ENCODE results near the gene CRTAP. TPM values are rescaled to one million over a fixed set of nuclear protein-coding genes. Genes with fewer than 3 reads are reported as not detected.

The CRTAP gene
- total and polyA plus RNA-seq, 2 of the 13 experiments (the other 11 are each of a cell fraction or from before 2014, with no cell fraction given), result 54.2 to 119 TPM

DNA sequence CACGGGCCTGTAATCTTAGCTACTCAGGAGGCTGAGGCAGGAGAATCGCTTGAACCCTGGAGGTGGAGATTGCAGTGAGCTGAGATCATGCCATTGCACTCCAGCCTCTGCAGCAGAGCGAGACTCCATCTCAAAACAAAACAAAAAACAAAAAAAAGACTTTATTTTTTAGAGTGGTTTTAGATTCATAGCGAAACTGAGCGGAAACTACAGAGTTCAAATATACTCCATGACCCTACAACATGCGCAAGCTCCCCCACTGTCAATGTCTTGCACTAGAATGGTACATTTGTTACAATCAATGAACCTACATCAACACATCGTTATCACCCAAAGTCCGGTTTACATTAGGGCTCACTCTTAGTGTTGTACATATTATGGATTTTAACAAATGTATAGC is 2.2 kb upstream of the CRTAP start (continued):
- TF ChIP-seq, protein P1, sequence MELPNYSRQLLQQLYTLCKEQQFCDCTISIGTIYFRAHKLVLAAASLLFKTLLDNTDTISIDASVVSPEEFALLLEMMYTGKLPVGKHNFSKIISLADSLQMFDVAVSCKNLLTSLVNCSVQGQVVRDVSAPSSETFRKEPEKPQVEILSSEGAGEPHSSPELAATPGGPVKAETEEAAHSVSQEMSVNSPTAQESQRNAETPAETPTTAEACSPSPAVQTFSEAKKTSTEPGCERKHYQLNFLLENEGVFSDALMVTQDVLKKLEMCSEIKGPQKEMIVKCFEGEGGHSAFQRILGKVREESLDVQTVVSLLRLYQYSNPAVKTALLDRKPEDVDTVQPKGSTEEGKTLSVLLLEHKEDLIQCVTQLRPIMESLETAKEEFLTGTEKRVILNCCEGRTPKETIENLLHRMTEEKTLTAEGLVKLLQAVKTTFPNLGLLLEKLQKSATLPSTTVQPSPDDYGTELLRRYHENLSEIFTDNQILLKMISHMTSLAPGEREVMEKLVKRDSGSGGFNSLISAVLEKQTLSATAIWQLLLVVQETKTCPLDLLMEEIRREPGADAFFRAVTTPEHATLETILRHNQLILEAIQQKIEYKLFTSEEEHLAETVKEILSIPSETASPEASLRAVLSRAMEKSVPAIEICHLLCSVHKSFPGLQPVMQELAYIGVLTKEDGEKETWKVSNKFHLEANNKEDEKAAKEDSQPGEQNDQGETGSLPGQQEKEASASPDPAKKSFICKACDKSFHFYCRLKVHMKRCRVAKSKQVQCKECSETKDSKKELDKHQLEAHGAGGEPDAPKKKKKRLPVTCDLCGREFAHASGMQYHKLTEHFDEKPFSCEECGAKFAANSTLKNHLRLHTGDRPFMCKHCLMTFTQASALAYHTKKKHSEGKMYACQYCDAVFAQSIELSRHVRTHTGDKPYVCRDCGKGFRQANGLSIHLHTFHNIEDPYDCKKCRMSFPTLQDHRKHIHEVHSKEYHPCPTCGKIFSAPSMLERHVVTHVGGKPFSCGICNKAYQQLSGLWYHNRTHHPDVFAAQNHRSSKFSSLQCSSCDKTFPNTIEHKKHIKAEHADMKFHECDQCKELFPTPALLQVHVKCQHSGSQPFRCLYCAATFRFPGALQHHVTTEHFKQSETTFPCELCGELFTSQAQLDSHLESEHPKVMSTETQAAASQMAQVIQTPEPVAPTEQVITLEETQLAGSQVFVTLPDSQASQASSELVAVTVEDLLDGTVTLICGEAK (IDR thresholded peaks at IDR 0.05), result no peak
- TF ChIP-seq, protein P1 (CRISPR knock-in tag; IDR thresholded peaks at IDR 0.05), result no peak

DNA sequence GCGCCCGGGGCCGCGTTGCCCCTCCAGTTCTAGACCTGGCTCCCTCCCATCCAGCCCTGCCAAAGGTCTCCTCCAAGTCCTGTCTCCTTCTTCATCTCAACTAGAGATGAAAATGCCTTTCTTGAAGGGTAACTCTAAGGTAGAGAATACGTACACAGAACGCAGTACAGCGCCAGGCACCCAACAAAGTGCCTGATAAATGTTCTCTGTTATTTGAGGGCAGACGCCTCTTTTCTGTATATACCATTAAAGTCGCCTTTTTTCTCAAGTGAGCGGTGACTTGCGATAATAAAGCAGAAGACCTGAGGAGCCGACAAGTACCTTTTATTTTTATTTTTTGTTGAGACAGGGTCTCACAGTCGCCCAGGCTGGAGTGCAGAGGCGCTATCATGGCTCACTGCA is 809 bp downstream of the CRTAP start:
- in situ Hi-C loops (cut with HindIII; ENCODE audit: extremely low pct_ligation_motif_present, low pct_unique_long_range_greater_than_20kb) (no loop called here), intact Hi-C loops (cut with micrococcal nuclease; ENCODE audit: unreplicated experiment) (loop anchor here (2.0 kb wide), 1 partner anchor 18 kb away; the partner anchor contains the start of genes GLB1 and TMPPE)
- H3K9me3 ChIP-seq (ENCODE audit: low read length), result no peaks in the 10 kb centered on the region
- BruUV-seq (replicated peaks), result no TSS peak
- DNase-seq (ENCODE audit: low spot score) (no peak), FAIRE-seq (no peak), ATAC-seq (no peak)
- peak overlapping the region; percentile 92; the same call in 1 of the 2 replicates for H3K9ac ChIP-seq (ENCODE audit: insufficient read depth, low read depth, low read length)
- H3K27ac ChIP-seq (ENCODE audit: extremely low read length, insufficient read depth, low read length), result peak overlapping the region; percentile 93
- peaks cover 2% of the 10 kb centered on the region for H3K79me2 ChIP-seq (ENCODE audit: insufficient read depth, low read length)
- 64% methylated on average over 14 of the region's 14 CpGs for WGBS (ENCODE audit: low lambda C conversion rate)
- H4K20me1 ChIP-seq (ENCODE audit: insufficient read depth, low read length), result no peaks in the 10 kb centered on the region
- H3K27me3 ChIP-seq (ENCODE audit: control insufficient read depth in 1 of 2, insufficient read depth in 2 of 2, low read length in 2 of 2), result no peaks in the 10 kb centered on the region; a peak in 2 of 5 replicates
- H3K4me2 ChIP-seq (ENCODE audit: low read depth, low read length), result peak overlapping the region; percentile 90
- H3K36me3 ChIP-seq (replicated peaks in 1 of 2; ENCODE audit: control insufficient read depth in 1 of 2, insufficient read depth in 2 of 2, low read length in 2 of 2), result no peaks in the 10 kb centered on the region; a peak in 1 of 5 replicates
- ChIA-PET POLR2A (interaction anchor here (1.1 to 2.0 kb wide), 3 partner anchors 13 to 56 kb away, joined by 3 to 13 read pairs (median 8); partner anchors contain the start of genes GLB1 and TMPPE), CTCF (ENCODE audit: low intra/inter-chr PET ratio, low total read pairs) (no interaction called here)
- no peak overlapping the region for H2AFZ ChIP-seq (ENCODE audit: low read length)
- peak overlapping the region; percentile 78 to 94 (median 90); a peak in 5 of 6 replicates for H3K4me3 ChIP-seq (replicated peaks in 1 of 3; ENCODE audit: insufficient read depth in 1 of 3, low read depth in 2 of 3, low read length in 3 of 3)
- peaks cover 31% of the 10 kb centered on the region for H3K4me1 ChIP-seq (ENCODE audit: insufficient read depth, low read length)
- TF ChIP-seq LCORL (IDR thresholded peaks at IDR 0.05), result no peak
- 0 out of 2 replicates have a peak, but pooled peaks have one; percentile 3 for TF ChIP-seq LCORL (CRISPR knock-in tag; IDR thresholded peaks at IDR 0.05)
- TF ChIP-seq ZNF251 (CRISPR knock-in tag; IDR thresholded peaks at IDR 0.05), result no peak
- no peak for TF ChIP-seq ZNF557 (CRISPR knock-in tag; IDR thresholded peaks at IDR 0.05)
- 0 out of 2 replicates have a peak, but pooled peaks have one; percentile 69 for TF ChIP-seq NFATC3 (CRISPR knock-in tag; IDR thresholded peaks at IDR 0.05)
- no peak for TF ChIP-seq PITX1 (CRISPR knock-in tag; IDR thresholded peaks at IDR 0.05)
- TF ChIP-seq, protein P2, sequence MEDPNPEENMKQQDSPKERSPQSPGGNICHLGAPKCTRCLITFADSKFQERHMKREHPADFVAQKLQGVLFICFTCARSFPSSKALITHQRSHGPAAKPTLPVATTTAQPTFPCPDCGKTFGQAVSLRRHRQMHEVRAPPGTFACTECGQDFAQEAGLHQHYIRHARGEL (CRISPR knock-in tag; IDR thresholded peaks at IDR 0.05), result no peak
- TF ChIP-seq ZNF598 (CRISPR knock-in tag; IDR thresholded peaks at IDR 0.05; ENCODE audit: borderline replicate concordance), result 0 out of 2 replicates have a peak, but pooled peaks have one; percentile 49
- TF ChIP-seq GATAD2A (CRISPR knock-in tag; IDR thresholded peaks at IDR 0.05), result no peak
- TF ChIP-seq, protein P3, sequence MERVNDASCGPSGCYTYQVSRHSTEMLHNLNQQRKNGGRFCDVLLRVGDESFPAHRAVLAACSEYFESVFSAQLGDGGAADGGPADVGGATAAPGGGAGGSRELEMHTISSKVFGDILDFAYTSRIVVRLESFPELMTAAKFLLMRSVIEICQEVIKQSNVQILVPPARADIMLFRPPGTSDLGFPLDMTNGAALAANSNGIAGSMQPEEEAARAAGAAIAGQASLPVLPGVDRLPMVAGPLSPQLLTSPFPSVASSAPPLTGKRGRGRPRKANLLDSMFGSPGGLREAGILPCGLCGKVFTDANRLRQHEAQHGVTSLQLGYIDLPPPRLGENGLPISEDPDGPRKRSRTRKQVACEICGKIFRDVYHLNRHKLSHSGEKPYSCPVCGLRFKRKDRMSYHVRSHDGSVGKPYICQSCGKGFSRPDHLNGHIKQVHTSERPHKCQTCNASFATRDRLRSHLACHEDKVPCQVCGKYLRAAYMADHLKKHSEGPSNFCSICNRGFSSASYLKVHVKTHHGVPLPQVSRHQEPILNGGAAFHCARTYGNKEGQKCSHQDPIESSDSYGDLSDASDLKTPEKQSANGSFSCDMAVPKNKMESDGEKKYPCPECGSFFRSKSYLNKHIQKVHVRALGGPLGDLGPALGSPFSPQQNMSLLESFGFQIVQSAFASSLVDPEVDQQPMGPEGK (CRISPR knock-in tag; IDR thresholded peaks at IDR 0.05), result 0 out of 2 replicates have a peak, but pooled peaks have one; percentile 1
- TF ChIP-seq ZNF136 (CRISPR knock-in tag; IDR thresholded peaks at IDR 0.05; ENCODE audit: low read depth), result peak; percentile 74; the same call in 1 of the 2 replicates

Data from HepG2 (cell line).